Stomach (tissue), 4 donors: Measurements from ENCODE around the gene NCKIPSD.

Experiments used
- CTCF ChIP-seq, 7 experiments: fragments of 450-650 bp in 4 of 7; fragments of 200-600 bp in 3 of 7; sonication (generic) in 3 of 7; IDR thresholded peaks; one replicate each; pipeline ENCODE4 v1.5.1; 2016 to 2019; ENCODE audit warnings: antibody characterized with exemption in 7 of 7, control low read depth in 2 of 7, mild to moderate bottlenecking in 1 of 7
- POLR2AphosphoS5 ChIP-seq, 3 donors: sonication (generic); formaldehyde crosslinking; IDR thresholded peaks; one replicate each; pipeline ENCODE4 v1.6.1; 2016; ENCODE audit warnings: antibody characterized with exemption in 3 of 3

- TF ChIP-seq POLR2AphosphoS5 (IDR thresholded peaks at IDR 0.05) (no peak), CTCF (IDR thresholded peaks at IDR 0.05) (no peak)
Measured at GRCh38 chr3:48700731-48701405, 15.2 kb upstream of the NCKIPSD start.
